ENCODE results near the gene KISS1R. TPM values are rescaled to one million over a fixed set of nuclear protein-coding genes. Genes with fewer than 3 reads are reported as not detected.

KISS1R gene
- total RNA-seq, 1 experiment from 2014 or later = not detected

GRCh38 chr19:887072-887471, 30.1 kb upstream of the KISS1R start:
- Mint-ChIP-seq H3K9me3 (ENCODE audit: unreplicated experiment) (no peaks in the 10 kb centered on the region), H3K27me3 (ENCODE audit: insufficient read depth, unreplicated experiment) (no peaks in the 10 kb centered on the region), H3K27ac (ENCODE audit: low read depth, unreplicated experiment) (no peak overlapping the region), H3K36me3 (ENCODE audit: insufficient read depth, unreplicated experiment) (peaks cover 44% of the 10 kb centered on the region), H3K4me1 (ENCODE audit: insufficient read depth, unreplicated experiment) (peaks cover 9% of the 10 kb centered on the region), H3K4me3 (ENCODE audit: unreplicated experiment) (no peak overlapping the region)
- no peak for DNase-seq (ENCODE audit: unreplicated experiment)
- POLR2A ChIA-PET = no interaction called here
- TF ChIP-seq CTCF (IDR thresholded peaks at IDR 0.05; ENCODE audit: unreplicated experiment) = no peak
- BruUV-seq (replicated peaks) = no TSS peak
- intact Hi-C loops (cut with micrococcal nuclease) = no loop called here
- CTCF ChIA-PET = no interaction called here

DNA sequence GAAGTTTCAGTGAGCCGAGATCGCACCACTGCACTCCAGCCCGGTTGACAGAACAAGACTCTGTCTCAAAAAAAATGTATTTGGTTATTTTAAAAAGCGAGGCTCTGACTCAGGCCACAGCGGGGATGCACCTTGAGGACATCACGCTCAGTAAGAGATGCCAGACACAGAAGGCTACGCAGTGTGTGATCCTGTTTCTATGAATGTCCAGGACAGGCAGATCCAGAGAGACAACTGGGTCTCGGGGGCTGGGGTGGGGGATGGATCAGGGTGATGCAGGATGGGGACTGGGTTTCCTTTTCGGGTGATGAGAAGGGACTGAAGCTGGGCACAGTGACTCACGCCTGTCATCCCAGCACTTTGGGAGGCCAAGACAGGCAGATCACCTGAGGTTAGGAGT, 29.5 kb upstream of the KISS1R start:
- POLR2A ChIA-PET = no interaction called here

DNA sequence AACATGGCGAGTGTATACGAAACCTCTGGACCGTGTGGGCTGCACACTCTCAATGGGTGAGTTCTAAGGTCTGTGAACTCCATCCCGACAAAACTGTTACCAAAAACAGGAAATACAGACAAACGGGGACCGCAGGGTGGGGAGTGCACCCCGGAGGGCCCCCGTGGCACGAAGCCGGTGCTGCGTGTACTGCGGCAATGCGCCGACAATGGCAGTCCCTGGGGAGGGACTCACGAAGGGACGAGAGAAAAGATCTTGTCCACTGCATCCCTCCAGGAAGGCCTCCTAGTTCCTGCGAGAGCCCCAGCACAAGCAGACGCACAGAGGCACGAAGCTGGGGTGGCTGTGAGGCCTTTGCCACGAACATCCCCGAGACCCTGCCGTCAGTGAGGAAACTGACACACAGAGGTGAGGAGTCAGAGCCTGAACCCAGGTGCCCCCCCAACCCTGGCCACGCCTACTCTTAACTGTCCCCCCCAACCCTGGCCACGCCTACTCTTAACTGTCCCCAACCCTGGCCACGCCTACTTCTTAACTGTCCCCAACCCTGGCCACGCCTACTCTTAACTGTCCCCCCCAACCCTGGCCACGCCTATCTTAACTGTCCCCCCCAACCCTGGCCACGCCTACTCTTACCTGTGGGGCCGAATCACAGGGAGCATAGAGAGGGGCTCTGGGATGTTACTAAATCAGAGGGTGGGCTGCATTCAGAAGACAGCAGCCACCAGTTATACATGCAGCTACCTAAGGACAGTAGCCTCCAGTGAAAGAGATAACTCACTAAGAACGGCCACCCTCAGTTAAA, 28.4 kb upstream of the KISS1R start:
- H3K4me1 Mint-ChIP-seq (ENCODE audit: insufficient read depth, unreplicated experiment) = peaks cover 10% of the 10 kb centered on the region
- no peak for TF ChIP-seq CTCF (IDR thresholded peaks at IDR 0.05; ENCODE audit: unreplicated experiment)
- no peak overlapping the region for H3K27ac Mint-ChIP-seq (ENCODE audit: low read depth, unreplicated experiment)
- H3K27me3 Mint-ChIP-seq (ENCODE audit: insufficient read depth, unreplicated experiment) = no peaks in the 10 kb centered on the region
- ChIA-PET POLR2A (no interaction called here), CTCF (no interaction called here)
- H3K4me3 Mint-ChIP-seq (ENCODE audit: unreplicated experiment) = no peak overlapping the region
- BruUV-seq (replicated peaks) = TSS peak; percentile 29
- DNase-seq (ENCODE audit: unreplicated experiment) = no peak
- intact Hi-C loops (cut with micrococcal nuclease) = no loop called here
- no peaks in the 10 kb centered on the region for H3K9me3 Mint-ChIP-seq (ENCODE audit: unreplicated experiment)
- H3K36me3 Mint-ChIP-seq (ENCODE audit: insufficient read depth, unreplicated experiment) = peaks cover 45% of the 10 kb centered on the region

More for the DNA sequence above, 29.5 kb upstream of the KISS1R start:
- peaks cover 9% of the 10 kb centered on the region for H3K4me1 Mint-ChIP-seq (ENCODE audit: insufficient read depth, unreplicated experiment)
- no peak for TF ChIP-seq CTCF (IDR thresholded peaks at IDR 0.05; ENCODE audit: unreplicated experiment)
- no TSS peak for BruUV-seq (replicated peaks)
- no peak for DNase-seq (ENCODE audit: unreplicated experiment)
- H3K27ac Mint-ChIP-seq (ENCODE audit: low read depth, unreplicated experiment) = no peak overlapping the region
- no peaks in the 10 kb centered on the region for H3K27me3 Mint-ChIP-seq (ENCODE audit: insufficient read depth, unreplicated experiment)
- no peak overlapping the region for H3K4me3 Mint-ChIP-seq (ENCODE audit: unreplicated experiment)
- no peaks in the 10 kb centered on the region for H3K9me3 Mint-ChIP-seq (ENCODE audit: unreplicated experiment)
- CTCF ChIA-PET = no interaction called here
- intact Hi-C loops (cut with micrococcal nuclease) = no loop called here
- peaks cover 44% of the 10 kb centered on the region for H3K36me3 Mint-ChIP-seq (ENCODE audit: insufficient read depth, unreplicated experiment)

DNA sequence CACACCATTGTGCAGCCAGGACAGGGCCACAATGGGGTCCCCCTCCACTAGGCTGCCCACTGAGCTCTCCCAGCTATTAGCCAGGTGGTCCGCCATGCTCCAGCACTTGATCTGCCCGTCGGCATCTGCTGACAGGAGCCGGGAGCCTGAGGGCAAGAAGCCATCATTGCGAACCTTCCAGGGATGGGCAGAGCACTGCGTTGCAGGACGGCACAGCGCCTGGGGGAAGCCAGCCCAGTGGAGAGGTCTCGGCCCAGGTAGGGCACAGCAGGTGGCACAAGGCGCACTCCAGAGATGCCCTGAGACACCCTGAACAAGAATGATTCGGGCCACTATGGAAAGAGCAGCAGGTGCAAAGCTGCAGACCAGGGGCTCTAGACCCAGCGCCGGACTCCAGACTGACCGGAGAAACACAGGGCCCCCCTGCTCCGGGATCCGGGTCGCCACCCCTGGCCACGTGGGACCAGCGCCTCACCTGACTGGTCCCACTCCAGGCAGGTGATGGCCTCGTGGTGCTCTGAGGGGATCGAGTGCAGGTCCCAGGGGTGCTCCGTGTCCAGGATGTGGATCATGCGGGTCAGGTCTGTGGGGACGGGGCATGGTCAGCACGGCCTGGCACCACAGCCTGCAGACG, 27.4 kb upstream of the KISS1R start:
- H3K27me3 Mint-ChIP-seq (ENCODE audit: insufficient read depth, unreplicated experiment) = no peaks in the 10 kb centered on the region
- H3K4me1 Mint-ChIP-seq (ENCODE audit: insufficient read depth, unreplicated experiment) = peaks cover 7% of the 10 kb centered on the region
- intact Hi-C loops (cut with micrococcal nuclease) = no loop called here
- H3K27ac Mint-ChIP-seq (ENCODE audit: low read depth, unreplicated experiment) = no peak overlapping the region
- no peaks in the 10 kb centered on the region for H3K9me3 Mint-ChIP-seq (ENCODE audit: unreplicated experiment)
- peaks cover 35% of the 10 kb centered on the region for H3K36me3 Mint-ChIP-seq (ENCODE audit: insufficient read depth, unreplicated experiment)
- no TSS peak for BruUV-seq (replicated peaks)
- CTCF ChIA-PET = no interaction called here
- TF ChIP-seq CTCF (IDR thresholded peaks at IDR 0.05; ENCODE audit: unreplicated experiment) = no peak
- POLR2A ChIA-PET = no interaction called here
- no peak for DNase-seq (ENCODE audit: unreplicated experiment)
- no peak overlapping the region for H3K4me3 Mint-ChIP-seq (ENCODE audit: unreplicated experiment)
